GM10248 (cell line): ENCODE results near the gene PRND.

Experiments
- CTCF ChIA-PET: fragments of 300-600 bp; sonication (Branson Sonifier 250); formaldehyde crosslinking; extraction: SDS; loops from one replicate; lab custom pipeline; 2021; ENCODE audit warnings: antibody characterized with exemption; lab: Yijun Ruan, JAX
- POLR2A ChIA-PET: fragments of 350-650 bp; sonication (Branson Sonifier 250); formaldehyde crosslinking; extraction: SDS; loops from one replicate; lab custom pipeline; 2020; ENCODE audit warnings: antibody characterized with exemption; lab: Yijun Ruan, JAX
- DNase-seq: peaks from one replicate; pipeline ENCODE4 v3.0.0; 2012; ENCODE audit errors: extremely low spot score
- TF ChIP-seq, protein P1 (sequence below): IDR thresholded peaks from 2 replicates; pipeline ENCODE4 v1.5.1; 2012; ENCODE audit warnings: mild to moderate bottlenecking, low read depth; ENCODE audit errors: extremely low read depth, missing control alignments, control extremely low read depth

PRND gene

DNA sequence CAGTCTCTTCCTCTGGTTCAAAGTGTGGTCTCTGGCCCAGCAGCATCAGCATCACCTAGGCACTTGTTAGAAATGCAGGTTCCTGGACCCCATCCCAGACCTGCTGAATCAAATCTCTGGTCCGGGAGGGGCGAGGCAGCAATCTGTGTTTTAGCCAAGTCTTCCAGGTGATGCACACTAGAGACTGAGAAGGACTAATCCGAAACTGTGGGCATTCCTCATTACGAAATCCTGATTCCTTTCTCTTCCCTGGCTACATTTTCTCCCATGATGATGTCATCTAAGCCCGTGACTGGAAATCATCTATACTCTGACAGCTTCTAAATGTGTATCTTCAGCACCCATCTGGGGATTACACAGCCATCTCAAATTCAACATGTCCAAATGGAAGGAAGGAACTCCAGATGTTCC, 39.7 kb upstream of the PRND start:
- ChIA-PET POLR2A (interaction anchor here (0.6 kb wide), 1 partner anchor 836 kb away, joined by 8 read pairs; no protein-coding TSS in a partner anchor), CTCF (interaction anchor here (1.0 to 1.1 kb wide), 2 partner anchors 10 to 16 kb away, joined by 3 to 4 read pairs; no protein-coding TSS in a partner anchor)
- DNase-seq: no peak

DNA sequence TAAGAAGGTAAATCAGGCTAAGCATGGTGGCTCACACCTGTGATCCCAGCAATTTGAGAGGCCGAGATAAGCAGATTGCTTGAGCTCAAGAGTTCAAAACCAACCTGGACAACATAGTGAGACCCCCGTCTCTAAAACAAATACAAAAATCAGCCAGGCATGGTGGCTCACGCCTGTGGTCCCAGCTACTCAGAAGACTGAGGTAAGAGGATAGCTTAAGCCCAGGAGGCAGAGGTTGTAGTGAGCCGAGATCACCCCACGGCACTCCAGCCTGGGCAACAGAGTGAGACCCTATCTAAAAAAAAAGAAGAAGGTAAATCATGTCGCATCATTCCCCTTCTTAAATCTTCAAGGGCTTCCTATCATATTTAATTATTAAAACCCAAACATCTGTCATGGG, 39.0 kb upstream of the PRND start:
- no peak for DNase-seq
- TF ChIP-seq, protein P1, sequence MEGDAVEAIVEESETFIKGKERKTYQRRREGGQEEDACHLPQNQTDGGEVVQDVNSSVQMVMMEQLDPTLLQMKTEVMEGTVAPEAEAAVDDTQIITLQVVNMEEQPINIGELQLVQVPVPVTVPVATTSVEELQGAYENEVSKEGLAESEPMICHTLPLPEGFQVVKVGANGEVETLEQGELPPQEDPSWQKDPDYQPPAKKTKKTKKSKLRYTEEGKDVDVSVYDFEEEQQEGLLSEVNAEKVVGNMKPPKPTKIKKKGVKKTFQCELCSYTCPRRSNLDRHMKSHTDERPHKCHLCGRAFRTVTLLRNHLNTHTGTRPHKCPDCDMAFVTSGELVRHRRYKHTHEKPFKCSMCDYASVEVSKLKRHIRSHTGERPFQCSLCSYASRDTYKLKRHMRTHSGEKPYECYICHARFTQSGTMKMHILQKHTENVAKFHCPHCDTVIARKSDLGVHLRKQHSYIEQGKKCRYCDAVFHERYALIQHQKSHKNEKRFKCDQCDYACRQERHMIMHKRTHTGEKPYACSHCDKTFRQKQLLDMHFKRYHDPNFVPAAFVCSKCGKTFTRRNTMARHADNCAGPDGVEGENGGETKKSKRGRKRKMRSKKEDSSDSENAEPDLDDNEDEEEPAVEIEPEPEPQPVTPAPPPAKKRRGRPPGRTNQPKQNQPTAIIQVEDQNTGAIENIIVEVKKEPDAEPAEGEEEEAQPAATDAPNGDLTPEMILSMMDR: no peak
- POLR2A ChIA-PET: no interaction called here
- CTCF ChIA-PET: interaction anchor here (1.0 to 1.5 kb wide), 3 partner anchors 9 to 18 kb away, joined by 3 to 4 read pairs (median 3); no protein-coding TSS in a partner anchor

More for the DNA sequence above, 39.7 kb upstream of the PRND start:
- TF ChIP-seq, protein P1: no peak

DNA sequence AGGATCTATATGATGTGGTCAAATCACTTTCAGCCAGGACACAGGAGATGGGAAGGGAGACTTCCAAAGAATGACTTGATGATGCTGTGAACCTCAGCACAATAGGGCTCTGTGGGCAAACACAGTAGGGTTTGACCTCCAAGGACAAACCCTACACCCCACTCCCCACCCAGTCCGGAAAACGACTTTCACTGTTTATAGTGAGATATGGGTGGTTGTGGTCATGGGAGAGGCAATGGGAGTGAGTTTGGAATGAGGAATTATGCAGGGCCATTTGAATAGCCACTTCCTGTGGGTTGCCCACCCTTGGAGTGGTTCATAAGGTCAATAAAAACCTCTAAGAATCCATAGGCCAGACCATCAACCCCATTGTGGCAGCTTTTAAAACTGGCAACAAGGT, 38.4 kb upstream of the PRND start:
- ChIA-PET CTCF (interaction anchor here (1.1 to 1.5 kb wide), 2 partner anchors 15 to 19 kb away, joined by 3 read pairs; no protein-coding TSS in a partner anchor), POLR2A (no interaction called here)
- DNase-seq: no peak
- TF ChIP-seq, protein P1: no peak

DNA sequence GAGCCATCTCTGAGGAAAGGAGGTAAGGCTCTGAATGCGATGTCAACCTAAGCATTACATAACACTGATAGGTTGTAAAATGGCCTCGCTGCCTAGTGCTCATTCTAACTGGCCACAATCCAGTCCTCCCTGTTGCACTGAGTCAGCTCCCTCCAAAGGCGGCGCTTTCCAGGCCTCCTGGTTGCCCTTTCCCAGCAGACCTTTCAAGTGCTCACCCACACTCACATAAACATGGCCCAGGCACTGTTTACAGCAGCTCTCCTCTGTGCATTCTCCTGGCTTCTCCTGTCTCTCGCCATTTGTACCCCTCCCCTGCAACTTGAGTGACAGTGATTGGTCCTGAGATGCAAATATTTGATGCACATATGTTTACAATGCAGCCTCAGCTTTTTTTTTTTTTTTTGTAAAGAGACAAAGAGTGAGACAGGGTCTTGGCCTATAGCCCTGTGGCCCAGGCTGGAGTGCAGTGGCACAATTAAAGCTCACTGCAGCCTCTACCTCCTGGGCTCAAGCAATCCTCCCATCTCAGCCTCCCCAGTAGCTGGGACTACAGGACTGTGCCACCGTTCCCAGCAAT, 36.8 kb upstream of the PRND start:
- no peak for DNase-seq
- TF ChIP-seq, protein P1: no peak
- CTCF ChIA-PET: interaction anchor here (1.0 to 1.8 kb wide), 2 partner anchors 34 to 35 kb away, joined by 3 to 5 read pairs; no protein-coding TSS in a partner anchor
- POLR2A ChIA-PET: interaction anchor here (0.5 to 0.6 kb wide), 2 partner anchors 12 to 277 kb away, joined by 3 read pairs; no protein-coding TSS in a partner anchor

DNA sequence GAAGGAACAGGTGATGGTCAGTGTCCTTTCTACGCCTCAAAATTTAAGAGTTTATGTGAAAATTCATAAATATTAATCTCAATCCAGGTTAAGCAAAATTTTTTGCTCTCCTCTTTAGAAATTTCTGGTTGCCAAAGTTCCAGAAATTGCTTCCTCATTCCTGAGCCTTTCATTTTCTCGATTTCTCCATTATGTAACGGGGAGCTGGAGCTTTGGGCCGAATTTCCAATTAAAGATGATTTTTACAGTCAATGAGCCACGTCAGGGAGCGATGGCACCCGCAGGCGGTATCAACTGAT, 35.8 kb upstream of the PRND start:
- ChIA-PET POLR2A (no interaction called here), CTCF (no interaction called here)
- TF ChIP-seq, protein P1: no peak
- no peak for DNase-seq

DNA sequence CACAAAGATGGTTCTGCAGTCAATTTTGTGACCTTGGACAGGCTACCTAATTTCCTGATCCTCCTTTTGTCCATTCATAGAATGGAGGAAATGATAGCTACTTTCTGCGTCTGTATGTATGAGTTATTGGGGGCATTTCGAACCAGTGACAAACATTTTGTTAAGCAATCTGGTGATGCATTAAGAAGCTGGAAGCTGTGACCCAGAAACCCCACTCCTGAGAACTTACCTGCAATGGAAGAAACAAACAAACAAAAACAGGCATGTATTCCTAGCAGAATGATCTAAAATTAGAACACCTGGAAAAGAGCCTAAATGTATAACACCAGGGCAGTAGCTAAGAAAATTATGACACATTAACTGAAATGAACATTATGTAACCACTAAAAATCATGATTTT, 33.4 kb upstream of the PRND start:
- ChIA-PET CTCF (no interaction called here), POLR2A (no interaction called here)
- TF ChIP-seq, protein P1: no peak
- no peak for DNase-seq
